WTC11 (cell line): ENCODE data around the gene TSPAN4.

Source experiments
- AR ChIP-seq: fragments of 250-450 bp; sonication (Bioruptor Pico); IDR thresholded peaks from 2 replicates; pipeline ENCODE4 v1.9.0; 2021; ENCODE audit warnings: mild to moderate bottlenecking
- ATF3 ChIP-seq: sonication (generic); formaldehyde crosslinking; conservative IDR thresholded peaks from 2 replicates; pipeline ENCODE4 v1.8.1; 2022; ENCODE audit warnings: mild to moderate bottlenecking, missing genetic modification reagents
- ETV6 ChIP-seq: sonication (generic); formaldehyde crosslinking; IDR thresholded peaks from 2 replicates; pipeline ENCODE4 v1.8.1; 2022; ENCODE audit warnings: mild to moderate bottlenecking, missing genetic modification reagents
- FOXP4 ChIP-seq: sonication (generic); formaldehyde crosslinking; IDR thresholded peaks from 2 replicates; pipeline ENCODE4 v1.8.0; 2022; ENCODE audit warnings: mild to moderate bottlenecking, missing genetic modification reagents
- JAZF1 ChIP-seq: fragments of 250-450 bp; sonication (Bioruptor Pico); IDR thresholded peaks from 2 replicates; pipeline ENCODE4 v1.9.0; 2021; ENCODE audit warnings: moderate library complexity, mild to moderate bottlenecking, inconsistent platforms
- NR2C2 ChIP-seq: sonication (generic); formaldehyde crosslinking; IDR thresholded peaks from 2 replicates; pipeline ENCODE4 v1.8.0; 2022; ENCODE audit warnings: mild to moderate bottlenecking, missing genetic modification reagents
- SOX15 ChIP-seq: fragments of 250-450 bp; sonication (Bioruptor Pico); IDR thresholded peaks from 2 replicates; pipeline ENCODE4 v1.9.0; 2021; ENCODE audit warnings: mild to moderate bottlenecking
- ZNF232 ChIP-seq: sonication (generic); formaldehyde crosslinking; IDR thresholded peaks from 2 replicates; pipeline ENCODE4 v1.8.0; 2022; ENCODE audit warnings: mild to moderate bottlenecking, missing genetic modification reagents
- ZNF423 ChIP-seq: fragments of 250-450 bp; sonication (Bioruptor Pico); IDR thresholded peaks from 2 replicates; pipeline ENCODE4 v2.1.2; 2022; ENCODE audit warnings: mild to moderate bottlenecking, moderate library complexity
- TF ChIP-seq, protein P1 (sequence below): fragments of 200-600 bp; IDR thresholded peaks from 2 replicates; pipeline ENCODE4 v1.8.0; 2022; ENCODE audit warnings: antibody characterized with exemption
- TF ChIP-seq, protein P2 (sequence below): sonication (generic); formaldehyde crosslinking; IDR thresholded peaks from 2 replicates; pipeline ENCODE4 v1.8.0; 2022; ENCODE audit warnings: mild to moderate bottlenecking, missing genetic modification reagents

DNA sequence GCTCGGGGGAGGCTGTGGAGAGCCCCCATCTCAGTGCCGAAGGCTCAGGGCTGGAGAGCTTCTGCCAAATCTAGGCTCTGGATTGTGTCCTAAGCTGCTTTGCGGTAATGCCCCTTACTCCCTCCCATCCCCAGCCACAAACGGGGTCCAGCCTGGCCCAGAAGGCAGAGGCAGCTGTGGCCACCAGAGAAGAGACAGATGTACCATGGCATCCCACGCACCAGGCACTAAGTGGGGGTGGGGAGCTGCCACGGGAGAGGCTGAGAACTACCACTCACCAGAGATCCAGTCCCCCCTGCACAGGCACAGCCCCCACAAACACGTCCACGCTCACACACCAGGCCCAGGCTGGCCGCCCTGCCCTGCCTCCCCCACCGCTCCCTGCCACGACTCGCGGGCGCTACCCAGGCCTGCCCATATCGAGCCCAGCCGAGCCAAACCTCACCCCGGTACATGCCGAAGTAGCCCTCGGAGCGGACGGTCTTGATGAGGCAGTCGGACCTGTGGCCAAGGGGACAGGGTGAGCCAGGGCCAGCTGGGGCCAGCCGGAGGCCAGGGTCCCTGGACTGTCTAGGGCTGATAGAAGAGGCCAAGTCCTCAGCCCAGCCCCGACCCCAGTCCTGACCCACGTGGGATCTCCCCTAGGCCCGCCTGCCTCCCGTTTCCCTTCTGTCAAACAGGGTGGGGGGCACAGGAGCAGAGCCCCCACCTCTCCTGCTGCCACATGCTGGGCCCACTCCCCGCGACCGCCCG, 48.5 kb upstream of the TSPAN4 start:
- TF ChIP-seq, protein P1, sequence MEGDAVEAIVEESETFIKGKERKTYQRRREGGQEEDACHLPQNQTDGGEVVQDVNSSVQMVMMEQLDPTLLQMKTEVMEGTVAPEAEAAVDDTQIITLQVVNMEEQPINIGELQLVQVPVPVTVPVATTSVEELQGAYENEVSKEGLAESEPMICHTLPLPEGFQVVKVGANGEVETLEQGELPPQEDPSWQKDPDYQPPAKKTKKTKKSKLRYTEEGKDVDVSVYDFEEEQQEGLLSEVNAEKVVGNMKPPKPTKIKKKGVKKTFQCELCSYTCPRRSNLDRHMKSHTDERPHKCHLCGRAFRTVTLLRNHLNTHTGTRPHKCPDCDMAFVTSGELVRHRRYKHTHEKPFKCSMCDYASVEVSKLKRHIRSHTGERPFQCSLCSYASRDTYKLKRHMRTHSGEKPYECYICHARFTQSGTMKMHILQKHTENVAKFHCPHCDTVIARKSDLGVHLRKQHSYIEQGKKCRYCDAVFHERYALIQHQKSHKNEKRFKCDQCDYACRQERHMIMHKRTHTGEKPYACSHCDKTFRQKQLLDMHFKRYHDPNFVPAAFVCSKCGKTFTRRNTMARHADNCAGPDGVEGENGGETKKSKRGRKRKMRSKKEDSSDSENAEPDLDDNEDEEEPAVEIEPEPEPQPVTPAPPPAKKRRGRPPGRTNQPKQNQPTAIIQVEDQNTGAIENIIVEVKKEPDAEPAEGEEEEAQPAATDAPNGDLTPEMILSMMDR, result no peak
- TF ChIP-seq JAZF1 (no peak), NR2C2 (CRISPR knock-in tag) (no peak), ETV6 (CRISPR knock-in tag) (no peak), SOX15 (no peak), ZNF423 (CRISPR knock-in tag) (no peak), ZNF232 (CRISPR knock-in tag) (no peak), FOXP4 (no peak), ATF3 (no peak), AR (CRISPR knock-in tag) (no peak)
- TF ChIP-seq, protein P2, sequence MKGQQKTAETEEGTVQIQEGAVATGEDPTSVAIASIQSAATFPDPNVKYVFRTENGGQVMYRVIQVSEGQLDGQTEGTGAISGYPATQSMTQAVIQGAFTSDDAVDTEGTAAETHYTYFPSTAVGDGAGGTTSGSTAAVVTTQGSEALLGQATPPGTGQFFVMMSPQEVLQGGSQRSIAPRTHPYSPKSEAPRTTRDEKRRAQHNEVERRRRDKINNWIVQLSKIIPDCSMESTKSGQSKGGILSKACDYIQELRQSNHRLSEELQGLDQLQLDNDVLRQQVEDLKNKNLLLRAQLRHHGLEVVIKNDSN (CRISPR knock-in tag), result no peak
